Measurements from ENCODE around the gene CACNA2D3.
A peak's percentile ranks its signal among the peaks of the same experiment; 100 is the strongest.

CACNA2D3 gene

GRCh38 chr3:54888162-54888561 lies 765.8 kb downstream of the CACNA2D3 start:
- no peak for TF ChIP-seq CTCF (IDR thresholded peaks at IDR 0.05)
- H3K27me3 ChIP-seq = no peaks in the 10 kb centered on the region
- no peaks in the 10 kb centered on the region for H3K36me3 ChIP-seq
- no peak overlapping the region for H3K4me3 ChIP-seq
- peaks cover 0 to 10% (median 1%) of the 10 kb centered on the region in 4 donors for H3K4me1 ChIP-seq
- no peak for DNase-seq
- intact Hi-C loops (cut with DNase I; ENCODE audit: low total_unique reads) = no loop called here
- no peaks in the 10 kb centered on the region for H3K9me3 ChIP-seq
- no peak overlapping the region for H3K27ac ChIP-seq

GRCh38 chr3:54888873-54889272 lies 766.5 kb downstream of the CACNA2D3 start:
- no peaks in the 10 kb centered on the region for H3K27me3 ChIP-seq
- no peak for TF ChIP-seq CTCF (IDR thresholded peaks at IDR 0.05)
- no peak overlapping the region for H3K27ac ChIP-seq
- H3K4me1 ChIP-seq = peaks cover 0 to 10% (median 1%) of the 10 kb centered on the region in 4 donors
- DNase-seq = no peak
- intact Hi-C loops (cut with DNase I; ENCODE audit: low total_unique reads) = no loop called here
- H3K9me3 ChIP-seq = no peaks in the 10 kb centered on the region
- H3K4me3 ChIP-seq = no peak overlapping the region
- no peaks in the 10 kb centered on the region for H3K36me3 ChIP-seq

GRCh38 chr3:54889731-54890130 lies 767.4 kb downstream of the CACNA2D3 start:
- H3K27me3 ChIP-seq = no peaks in the 10 kb centered on the region
- no peaks in the 10 kb centered on the region for H3K9me3 ChIP-seq
- no peak for TF ChIP-seq CTCF (IDR thresholded peaks at IDR 0.05)
- intact Hi-C loops (cut with DNase I; ENCODE audit: low total_unique reads) = no loop called here
- H3K36me3 ChIP-seq = no peaks in the 10 kb centered on the region
- H3K27ac ChIP-seq = no peak overlapping the region
- no peak for DNase-seq
- H3K4me1 ChIP-seq = peaks cover 0 to 10% (median 1%) of the 10 kb centered on the region in 4 donors
- H3K4me3 ChIP-seq = no peak overlapping the region

GRCh38 chr3:54891540-54891897 lies 769.2 kb downstream of the CACNA2D3 start:
- Histone ChIP-seq H3K4me1 (peaks cover 0 to 10% (median 1%) of the 10 kb centered on the region in 4 donors), H3K9me3 (no peaks in the 10 kb centered on the region), H3K36me3 (no peaks in the 10 kb centered on the region), H3K4me3 (no peak overlapping the region), H3K27ac (no peak overlapping the region), H3K27me3 (no peaks in the 10 kb centered on the region)
- peak; percentile 82 to 83 for DNase-seq
- intact Hi-C loops (cut with DNase I; ENCODE audit: low total_unique reads) = no loop called here
- TF ChIP-seq CTCF (IDR thresholded peaks at IDR 0.05) = peak; percentile 20 to 22

GRCh38 chr3:54892168-54892567 lies 769.8 kb downstream of the CACNA2D3 start:
- Histone ChIP-seq H3K9me3 (no peaks in the 10 kb centered on the region), H3K36me3 (no peaks in the 10 kb centered on the region), H3K4me1 (peaks cover 0 to 10% (median 1%) of the 10 kb centered on the region in 4 donors), H3K27ac (no peak overlapping the region), H3K4me3 (no peak overlapping the region), H3K27me3 (no peaks in the 10 kb centered on the region)
- TF ChIP-seq CTCF (IDR thresholded peaks at IDR 0.05) = no peak
- no peak for DNase-seq
- intact Hi-C loops (cut with DNase I; ENCODE audit: low total_unique reads) = no loop called here

GRCh38 chr3:54895613-54896012 lies 773.3 kb downstream of the CACNA2D3 start:
- H3K4me1 ChIP-seq = peaks cover 0 to 10% (median 1%) of the 10 kb centered on the region in 4 donors
- no peaks in the 10 kb centered on the region for H3K27me3 ChIP-seq
- peaks cover 0 to 3% (median 0%) of the 10 kb centered on the region in 3 donors for H3K36me3 ChIP-seq
- H3K4me3 ChIP-seq = no peak overlapping the region
- no peak for TF ChIP-seq CTCF (IDR thresholded peaks at IDR 0.05)
- no peak for DNase-seq
- intact Hi-C loops (cut with DNase I; ENCODE audit: low total_unique reads) = no loop called here
- no peaks in the 10 kb centered on the region for H3K9me3 ChIP-seq
- H3K27ac ChIP-seq = no peak overlapping the region
